CD4-positive, alpha-beta T cell (primary cell): ENCODE results near the gene DEFB108B. TPM values are rescaled to one million over a fixed set of nuclear protein-coding genes. Genes with fewer than 3 reads are reported as not detected.
"Not testable (repeated sequence)": the region's sequence is repeated elsewhere in the genome, so short reads cannot be mapped to it uniquely, and the experiment has no call there.

ENCODE experiments used
- ATAC-seq: fragments of 200-7000 bp; cut with Tn5 transposase; one replicate; pipeline ENCODE4 v1.10.0; 2022; ENCODE audit warnings: mild to moderate bottlenecking; ENCODE audit not compliant: poor library complexity
- CTCF ChIA-PET: fragments of 350-600 bp; sonication (Branson Sonifier 250); formaldehyde crosslinking; loops from one replicate; lab custom pipeline; 2021; ENCODE audit warnings: antibody characterized with exemption, inconsistent platforms; lab: Charles Lee
- POLR2A ChIA-PET: fragments of 350-600 bp; sonication (Branson Sonifier 250); formaldehyde crosslinking; loops from one replicate; lab custom pipeline; 2021; ENCODE audit warnings: antibody characterized with exemption, inconsistent platforms; lab: Charles Lee
- DNase-seq, 14 experiments: peaks; one replicate each; pipeline ENCODE4 v3.0.0-alpha.2; 2013 to 2020; ENCODE audit warnings: mixed read lengths in 2 of 14
- H3K27ac ChIP-seq, 2 donors: one replicate each; pipeline versions ENCODE4 v1.5.1 to v1.7.0; 2013; ENCODE audit warnings: low read length in 2 of 2, low read depth in 1 of 2, mild to moderate bottlenecking in 1 of 2
- H3K27me3 ChIP-seq, 2 experiments: 1 replicate in 1 of 2; 2 replicates in 1 of 2; pipeline versions ENCODE4 v1.6.1 to v1.7.0; 2013; ENCODE audit warnings: low read length in 2 of 2, control low read depth in 1 of 2, mild to moderate bottlenecking in 1 of 2, moderate library complexity in 1 of 2; ENCODE audit not compliant: insufficient read depth in 2 of 2, control insufficient read depth in 1 of 2
- H3K36me3 ChIP-seq: one replicate; pipeline ENCODE4 v1.6.1; 2013; ENCODE audit warnings: low read length, control low read depth; ENCODE audit not compliant: insufficient read depth
- H3K4me1 ChIP-seq: one replicate; pipeline ENCODE4 v1.6.1; 2013; ENCODE audit warnings: low read length, control low read depth; ENCODE audit not compliant: insufficient read depth
- H3K4me3 ChIP-seq: one replicate; pipeline ENCODE4 v1.5.1; 2013; ENCODE audit warnings: mild to moderate bottlenecking, low read length, moderate library complexity
- H3K9me3 ChIP-seq, 2 experiments: 1 replicate in 1 of 2; 2 replicates in 1 of 2; pipeline versions ENCODE4 v1.6.1 to v1.7.0; 2013; ENCODE audit warnings: low read length in 2 of 2, mild to moderate bottlenecking in 2 of 2, control low read depth in 1 of 2, moderate library complexity in 1 of 2; ENCODE audit not compliant: control insufficient read depth in 1 of 2, insufficient read depth in 1 of 2
- H3K27ac Mint-ChIP-seq: one replicate; pipeline ENCODE4 v1.8.0; 2020; ENCODE audit warnings: mixed read lengths
- H3K27me3 Mint-ChIP-seq: one replicate; pipeline ENCODE4 v1.8.0; 2021; ENCODE audit warnings: mixed read lengths
- H3K36me3 Mint-ChIP-seq: one replicate; pipeline ENCODE4 v1.8.0; 2021; ENCODE audit warnings: low read depth, mixed read lengths
- H3K4me1 Mint-ChIP-seq: one replicate; pipeline ENCODE4 v1.8.0; 2021; ENCODE audit warnings: low read depth, mixed read lengths
- H3K4me3 Mint-ChIP-seq: one replicate; pipeline ENCODE4 v1.8.0; 2020; ENCODE audit warnings: mild to moderate bottlenecking, mixed read lengths
- H3K9me3 Mint-ChIP-seq: one replicate; pipeline ENCODE4 v1.8.0; 2020; ENCODE audit warnings: mixed read lengths
- intact Hi-C, 2 experiments: fragments of 100-400 bp; cut with DNase I in 1 of 2; cut with micrococcal nuclease in 1 of 2; formaldehyde crosslinking; loops; one replicate each; pipeline versions ENCODE4 v1.15.1 to v1.9.0; 2023 to 2025; cut with DNase I, micrococcal nuclease
- total RNA-seq, 174 experiments: library from RNA in 2 of 174; stranded (reverse) in 2 of 174; gene quantifications; one replicate each; pipeline ENCODE4 v1.2.3 and lab custom pipeline; 2021 to 2026
- TF ChIP-seq, protein P1 (sequence below): fragments of 200-600 bp; IDR thresholded peaks from one replicate; pipeline ENCODE4 v1.8.0; 2022; ENCODE audit warnings: antibody characterized with exemption, mild to moderate bottlenecking

Gene DEFB108B
- total RNA-seq, 2 experiments from 2014 or later, result not detected

DNA sequence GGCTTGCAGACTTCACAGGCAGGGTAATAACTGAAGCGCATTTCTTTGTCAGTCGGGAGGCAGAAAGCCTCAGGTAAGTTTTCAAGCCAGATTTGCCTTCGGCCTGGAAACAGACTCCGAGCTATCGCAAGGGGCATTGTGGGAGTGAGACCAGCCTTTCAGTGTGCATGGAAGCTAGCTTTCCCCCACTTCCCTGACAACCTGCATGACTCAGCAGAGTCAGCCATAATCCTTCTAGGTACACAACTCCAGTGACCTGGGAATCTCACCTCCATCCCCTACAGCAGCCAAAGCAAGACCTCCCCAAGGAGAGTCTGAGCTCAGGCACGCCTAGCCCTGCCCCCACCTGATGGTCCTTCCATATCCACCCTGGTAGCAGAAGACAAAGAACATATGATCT is 9.7 kb downstream of the DEFB108B start:
- CTCF ChIA-PET, H3K27ac ChIP-seq, POLR2A ChIA-PET, H3K27me3 ChIP-seq, H3K27me3 Mint-ChIP-seq, H3K36me3 Mint-ChIP-seq, H3K4me1 ChIP-seq, H3K9me3 ChIP-seq, H3K4me3 Mint-ChIP-seq, DNase-seq, H3K4me1 Mint-ChIP-seq, intact Hi-C loops, H3K27ac Mint-ChIP-seq, ATAC-seq, H3K9me3 Mint-ChIP-seq, H3K36me3 ChIP-seq, H3K4me3 ChIP-seq: not testable (repeated sequence)

DNA sequence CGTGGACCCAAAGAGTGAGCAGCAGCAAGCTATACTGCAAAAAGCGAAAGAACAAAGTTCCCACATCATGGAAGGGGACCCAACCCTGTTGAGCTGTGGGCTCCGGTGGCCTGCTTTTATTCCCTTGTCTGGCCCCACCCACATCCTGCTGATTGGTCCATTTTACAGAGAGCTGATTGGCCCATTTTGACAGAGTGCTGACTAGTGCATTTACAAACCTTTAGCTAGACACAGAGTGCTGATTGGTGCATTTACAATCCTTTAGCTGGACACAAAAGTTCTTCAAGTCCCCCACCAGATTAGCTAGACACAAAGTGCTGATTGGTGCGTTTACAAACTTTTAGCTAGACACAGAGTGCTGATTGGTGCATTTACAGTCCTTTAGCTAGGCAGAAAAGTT is 10.4 kb downstream of the DEFB108B start:
- CTCF ChIA-PET, DNase-seq, H3K36me3 ChIP-seq, ATAC-seq, H3K9me3 Mint-ChIP-seq, H3K27ac ChIP-seq, H3K4me1 Mint-ChIP-seq, H3K27me3 Mint-ChIP-seq, H3K36me3 Mint-ChIP-seq, H3K9me3 ChIP-seq, H3K4me3 ChIP-seq, H3K4me3 Mint-ChIP-seq, intact Hi-C loops, H3K4me1 ChIP-seq, POLR2A ChIA-PET, H3K27me3 ChIP-seq, H3K27ac Mint-ChIP-seq: not testable (repeated sequence)

DNA sequence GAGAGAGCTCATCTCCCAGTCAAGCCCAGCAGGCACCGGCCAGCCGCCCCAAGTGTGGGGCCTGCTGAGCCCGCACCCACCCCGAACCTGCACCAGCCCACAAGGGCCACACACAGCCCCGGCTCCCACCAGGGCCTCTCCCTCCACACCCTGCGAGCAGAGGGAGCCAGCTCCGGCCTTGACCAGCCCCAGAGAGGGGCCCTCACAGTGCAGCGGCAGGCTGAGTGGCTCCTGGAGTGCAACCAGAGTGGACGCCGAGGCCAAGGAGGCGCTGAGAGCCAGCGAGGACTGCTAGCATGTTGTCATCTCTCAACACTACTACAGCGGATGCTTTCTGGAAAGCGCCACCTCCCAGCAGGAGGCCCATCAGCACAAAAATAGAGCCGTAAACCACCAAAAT is 10.9 kb downstream of the DEFB108B start:
- POLR2A ChIA-PET, result no interaction called here
- H3K27ac Mint-ChIP-seq, result no peak overlapping the region
- TF ChIP-seq, protein P1, sequence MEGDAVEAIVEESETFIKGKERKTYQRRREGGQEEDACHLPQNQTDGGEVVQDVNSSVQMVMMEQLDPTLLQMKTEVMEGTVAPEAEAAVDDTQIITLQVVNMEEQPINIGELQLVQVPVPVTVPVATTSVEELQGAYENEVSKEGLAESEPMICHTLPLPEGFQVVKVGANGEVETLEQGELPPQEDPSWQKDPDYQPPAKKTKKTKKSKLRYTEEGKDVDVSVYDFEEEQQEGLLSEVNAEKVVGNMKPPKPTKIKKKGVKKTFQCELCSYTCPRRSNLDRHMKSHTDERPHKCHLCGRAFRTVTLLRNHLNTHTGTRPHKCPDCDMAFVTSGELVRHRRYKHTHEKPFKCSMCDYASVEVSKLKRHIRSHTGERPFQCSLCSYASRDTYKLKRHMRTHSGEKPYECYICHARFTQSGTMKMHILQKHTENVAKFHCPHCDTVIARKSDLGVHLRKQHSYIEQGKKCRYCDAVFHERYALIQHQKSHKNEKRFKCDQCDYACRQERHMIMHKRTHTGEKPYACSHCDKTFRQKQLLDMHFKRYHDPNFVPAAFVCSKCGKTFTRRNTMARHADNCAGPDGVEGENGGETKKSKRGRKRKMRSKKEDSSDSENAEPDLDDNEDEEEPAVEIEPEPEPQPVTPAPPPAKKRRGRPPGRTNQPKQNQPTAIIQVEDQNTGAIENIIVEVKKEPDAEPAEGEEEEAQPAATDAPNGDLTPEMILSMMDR, result no peak
- Histone ChIP-seq H3K4me3 (no peak overlapping the region), H3K4me1 (no peaks in the 10 kb centered on the region), H3K27ac (no peak overlapping the region), H3K9me3 (peaks cover 4 to 5% of the 10 kb centered on the region in 2 experiments), H3K36me3 (no peaks in the 10 kb centered on the region), H3K27me3 (no peaks in the 10 kb centered on the region)
- H3K36me3 Mint-ChIP-seq, result no peaks in the 10 kb centered on the region
- H3K4me1 Mint-ChIP-seq, result no peaks in the 10 kb centered on the region
- DNase-seq, result no peak
- intact Hi-C loops, result no loop called here
- no peaks in the 10 kb centered on the region for H3K27me3 Mint-ChIP-seq
- no peak for ATAC-seq
- peaks cover 5% of the 10 kb centered on the region for H3K9me3 Mint-ChIP-seq
- H3K4me3 Mint-ChIP-seq, result no peak overlapping the region
- CTCF ChIA-PET, result no interaction called here

DNA sequence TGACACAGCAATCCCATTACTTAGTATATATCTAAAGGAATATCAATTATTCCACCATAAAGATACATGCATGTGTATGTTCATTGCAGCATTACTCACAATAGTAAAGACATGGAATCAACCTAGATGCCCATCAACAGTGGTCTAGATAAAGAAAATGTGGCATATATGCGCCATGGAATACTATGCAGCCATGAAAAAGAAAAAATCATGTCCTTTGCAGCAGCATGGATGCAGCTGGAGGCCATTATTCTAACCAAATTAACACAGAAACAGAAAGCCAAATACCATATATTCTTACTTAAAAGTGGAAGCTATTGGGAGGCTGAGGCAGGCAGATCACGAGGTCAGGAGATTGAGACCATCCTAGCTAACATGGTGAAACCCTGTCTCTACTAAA is 20.9 kb downstream of the DEFB108B start:
- CTCF ChIA-PET, intact Hi-C loops, DNase-seq, H3K27me3 Mint-ChIP-seq, H3K27me3 ChIP-seq, H3K4me3 ChIP-seq, H3K4me1 ChIP-seq, H3K27ac ChIP-seq, ATAC-seq, H3K9me3 ChIP-seq, H3K27ac Mint-ChIP-seq, POLR2A ChIA-PET, H3K36me3 ChIP-seq, H3K4me3 Mint-ChIP-seq, H3K4me1 Mint-ChIP-seq: not testable (repeated sequence)
- peaks cover 15% of the 10 kb centered on the region for H3K36me3 Mint-ChIP-seq
- peaks cover 10% of the 10 kb centered on the region for H3K9me3 Mint-ChIP-seq

DNA sequence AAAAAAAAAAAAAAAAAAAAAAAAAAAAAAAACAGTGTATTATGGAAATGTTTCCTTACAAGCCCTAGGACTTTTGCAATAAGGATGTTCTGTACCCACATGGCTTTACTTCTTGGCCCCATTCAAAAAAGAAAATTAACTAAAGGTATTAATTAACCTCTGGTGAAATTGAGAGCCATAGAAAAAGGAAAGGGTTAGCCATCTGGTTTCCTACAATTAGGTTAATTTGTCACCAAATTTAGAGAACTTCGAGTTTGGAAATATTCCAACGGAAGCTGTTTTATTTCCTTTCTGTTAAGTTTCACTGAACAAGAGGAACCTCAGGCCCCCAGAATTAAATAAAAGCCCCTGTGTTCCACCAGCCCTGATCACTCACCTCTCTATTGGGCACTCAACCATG is 22.9 kb downstream of the DEFB108B start:
- H3K9me3 Mint-ChIP-seq, H3K4me1 Mint-ChIP-seq, H3K36me3 ChIP-seq, H3K9me3 ChIP-seq, H3K27me3 ChIP-seq, H3K4me3 ChIP-seq, H3K27me3 Mint-ChIP-seq, POLR2A ChIA-PET, H3K4me3 Mint-ChIP-seq, H3K4me1 ChIP-seq, DNase-seq, H3K36me3 Mint-ChIP-seq, intact Hi-C loops, H3K27ac ChIP-seq, H3K27ac Mint-ChIP-seq, ATAC-seq: not testable (repeated sequence)
- CTCF ChIA-PET, result interaction anchor here (0.7 kb wide), 1 partner anchor 219 kb away, joined by 5 read pairs; no protein-coding TSS in a partner anchor

DNA sequence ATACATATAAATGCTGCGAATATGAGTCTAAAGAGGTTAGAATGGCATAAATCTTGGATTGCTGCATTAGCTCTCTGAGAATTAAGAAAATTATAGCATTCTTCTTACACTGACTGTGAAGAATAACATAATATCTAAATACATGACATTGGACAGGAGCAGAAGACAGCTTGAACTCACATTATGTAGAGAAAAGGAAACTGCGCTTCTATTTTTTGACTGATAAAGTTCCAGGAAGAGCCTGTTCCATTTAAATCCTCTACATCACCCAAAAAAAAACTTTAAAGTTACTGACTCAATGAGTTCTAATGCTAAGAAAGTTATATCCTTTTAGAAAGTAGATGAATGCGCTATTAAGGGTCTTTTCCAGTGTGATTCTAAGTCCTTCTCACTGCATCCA is 27.8 kb downstream of the DEFB108B start:
- H3K4me1 Mint-ChIP-seq, CTCF ChIA-PET, H3K4me1 ChIP-seq, H3K4me3 ChIP-seq, POLR2A ChIA-PET, H3K27ac Mint-ChIP-seq, H3K9me3 ChIP-seq, DNase-seq, H3K27me3 Mint-ChIP-seq, H3K27me3 ChIP-seq, intact Hi-C loops, H3K4me3 Mint-ChIP-seq, H3K36me3 Mint-ChIP-seq, H3K36me3 ChIP-seq, ATAC-seq, H3K27ac ChIP-seq, H3K9me3 Mint-ChIP-seq: not testable (repeated sequence)
